ENCODE results near the gene L3MBTL3.

DNA sequence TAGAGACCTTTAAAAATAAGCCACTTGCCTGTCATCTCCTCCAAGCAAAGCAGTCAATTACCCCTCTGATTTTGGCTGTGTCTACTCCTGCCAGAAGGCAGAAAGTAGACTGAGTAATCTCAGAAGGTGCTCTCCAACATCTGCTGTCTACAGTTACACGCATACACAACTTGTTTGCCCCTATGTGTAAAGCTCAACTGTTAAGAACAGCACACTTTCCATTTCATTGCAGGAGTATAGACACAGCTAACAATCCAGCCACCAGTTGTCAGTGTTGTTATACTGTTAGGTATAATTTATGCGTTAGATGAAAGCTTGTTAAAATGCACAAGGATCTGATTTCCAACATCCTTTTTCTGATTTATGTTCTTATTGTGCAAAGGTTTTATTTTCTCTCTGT lies 116.2 kb downstream of the L3MBTL3 start:
- TF ChIP-seq, protein P1, sequence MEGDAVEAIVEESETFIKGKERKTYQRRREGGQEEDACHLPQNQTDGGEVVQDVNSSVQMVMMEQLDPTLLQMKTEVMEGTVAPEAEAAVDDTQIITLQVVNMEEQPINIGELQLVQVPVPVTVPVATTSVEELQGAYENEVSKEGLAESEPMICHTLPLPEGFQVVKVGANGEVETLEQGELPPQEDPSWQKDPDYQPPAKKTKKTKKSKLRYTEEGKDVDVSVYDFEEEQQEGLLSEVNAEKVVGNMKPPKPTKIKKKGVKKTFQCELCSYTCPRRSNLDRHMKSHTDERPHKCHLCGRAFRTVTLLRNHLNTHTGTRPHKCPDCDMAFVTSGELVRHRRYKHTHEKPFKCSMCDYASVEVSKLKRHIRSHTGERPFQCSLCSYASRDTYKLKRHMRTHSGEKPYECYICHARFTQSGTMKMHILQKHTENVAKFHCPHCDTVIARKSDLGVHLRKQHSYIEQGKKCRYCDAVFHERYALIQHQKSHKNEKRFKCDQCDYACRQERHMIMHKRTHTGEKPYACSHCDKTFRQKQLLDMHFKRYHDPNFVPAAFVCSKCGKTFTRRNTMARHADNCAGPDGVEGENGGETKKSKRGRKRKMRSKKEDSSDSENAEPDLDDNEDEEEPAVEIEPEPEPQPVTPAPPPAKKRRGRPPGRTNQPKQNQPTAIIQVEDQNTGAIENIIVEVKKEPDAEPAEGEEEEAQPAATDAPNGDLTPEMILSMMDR (IDR thresholded peaks at IDR 0.05; ENCODE audit: insufficient read depth, low read length, poor library complexity, severe bottlenecking) = no peak
- no peak for TF ChIP-seq EZH2phosphoT487 (conservative IDR thresholded peaks at IDR 0.05; ENCODE audit: low read length)

Data from SU-DHL-6 (cell line).